NB4 (cell line): Measurements from ENCODE around the gene CDKN2A.

Source experiments
- DNase-seq: peaks from one replicate; pipeline ENCODE4 v3.0.0; 2010; ENCODE audit warnings: low read depth
- H3K4me3 ChIP-seq: one replicate; pipeline ENCODE4 v1.5.1; 2011; ENCODE audit warnings: mild to moderate bottlenecking, low read depth, low read length, moderate library complexity
- CTCF ChIP-seq: IDR thresholded peaks from one replicate; pipeline ENCODE4 v1.5.1; 2012; ENCODE audit warnings: low read depth, low read length
- MAX ChIP-seq: IDR thresholded peaks from 2 replicates; pipeline ENCODE4 v1.6.1; 2011; ENCODE audit warnings: low read depth, low read length
- MYC ChIP-seq: IDR thresholded peaks from 2 replicates; pipeline ENCODE4 v1.6.1; 2011; ENCODE audit warnings: low read depth, low read length
- POLR2A ChIP-seq: IDR thresholded peaks from 2 replicates; pipeline ENCODE4 v1.6.1; 2011; ENCODE audit warnings: mild to moderate bottlenecking; ENCODE audit not compliant: insufficient read length; ENCODE audit errors: extremely low read depth

The CDKN2A gene

GRCh38 chr9:21993893-21994555 lies at the start of gene CDKN2A:
CDKN2A (minus strand) TSS chr9:21994392.
- H3K4me3 ChIP-seq, result no peak within 1 kb of the TSS
- no peak for DNase-seq
- TF ChIP-seq CTCF (no peak), POLR2A (no peak), MYC (no peak), MAX (no peak)

- no peak for DNase-seq
- H3K4me3 ChIP-seq, result no peak overlapping the region
- TF ChIP-seq CTCF (no peak), POLR2A (no peak), MYC (no peak)
Observed at GRCh38 chr9:22043928-22044327, 49.7 kb upstream of the CDKN2A start.

GRCh38 chr9:22041775-22042174 lies 47.6 kb upstream of the CDKN2A start:
- no peak overlapping the region for H3K4me3 ChIP-seq
- TF ChIP-seq MAX (no peak), MYC (no peak), POLR2A (no peak), CTCF (no peak)
- no peak for DNase-seq

GRCh38 chr9:22041344-22041743 lies 47.2 kb upstream of the CDKN2A start:
- TF ChIP-seq POLR2A (no peak), MYC (no peak), CTCF (no peak), MAX (no peak)
- DNase-seq, result no peak
- H3K4me3 ChIP-seq, result no peak overlapping the region

- H3K4me3 ChIP-seq, result no peak overlapping the region
- no peak for DNase-seq
- TF ChIP-seq CTCF, result no peak
- no peak for TF ChIP-seq MYC
- no peak for TF ChIP-seq MAX
- TF ChIP-seq POLR2A, result no peak
Observed at GRCh38 chr9:22040760-22041159, 46.6 kb upstream of the CDKN2A start.

GRCh38 chr9:22039258-22039657 lies 45.1 kb upstream of the CDKN2A start:
- DNase-seq, result no peak
- TF ChIP-seq CTCF (no peak), MAX (no peak), POLR2A (no peak), MYC (no peak)
- no peak overlapping the region for H3K4me3 ChIP-seq
